GM12801 (cell line): ENCODE results near the gene PLXNB2.

Experiments
- CTCF ChIP-seq: IDR thresholded peaks from one replicate; pipeline ENCODE4 v1.5.1; 2011; ENCODE audit warnings: control low read depth; ENCODE audit not compliant: insufficient read length; ENCODE audit errors: extremely low read depth

Gene PLXNB2

GRCh38 chr22:50270666-50271394, 36.6 kb downstream of the PLXNB2 start:
- TF ChIP-seq CTCF = no peak

- no peak for TF ChIP-seq CTCF
These were observed 37.3 kb downstream of the PLXNB2 start, which contains the start of gene MAPK11 for GRCh38 chr22:50269970-50270665. Gene MAPK11 (minus strand): TSS chr22:50270380. CDS start chr22:50270292, 88 bp downstream.

- no peak for TF ChIP-seq CTCF
These were observed 37.9 kb downstream of the PLXNB2 start for GRCh38 chr22:50269573-50269969.

- no peak for TF ChIP-seq CTCF
These were observed 38.8 kb downstream of the PLXNB2 start for GRCh38 chr22:50268655-50269113.

- no peak for TF ChIP-seq CTCF
These were observed 39.7 kb downstream of the PLXNB2 start for GRCh38 chr22:50267591-50268390.

GRCh38 chr22:50266994-50267393, 40.5 kb downstream of the PLXNB2 start:
- TF ChIP-seq CTCF = no peak
